Skeletal muscle satellite cell (primary cell): Measurements from ENCODE around the gene GALNT9.

Experiments used
- H3K27me3 ChIP-seq: 2 replicates; pipeline ENCODE4 v1.7.0; 2013; ENCODE audit warnings: low read length; ENCODE audit not compliant: control insufficient read depth, insufficient read depth
- H3K36me3 ChIP-seq: 2 replicates; pipeline ENCODE4 v1.7.0; 2013; ENCODE audit warnings: mild to moderate bottlenecking, control low read depth, low read length; ENCODE audit not compliant: insufficient read depth
- H3K4me1 ChIP-seq: 2 replicates; pipeline ENCODE4 v1.7.0; 2013; ENCODE audit warnings: low read length; ENCODE audit not compliant: control insufficient read depth, insufficient read depth
- H3K4me2 ChIP-seq: 2 replicates; pipeline ENCODE4 v1.7.0; 2013; ENCODE audit warnings: mild to moderate bottlenecking, low read length
- H3K4me3 ChIP-seq: 2 replicates; pipeline ENCODE4 v1.7.0; 2013; ENCODE audit warnings: low read length
- H3K9ac ChIP-seq: 2 replicates; pipeline ENCODE4 v1.7.0; 2013; ENCODE audit warnings: mild to moderate bottlenecking, low read depth, low read length, moderate library complexity
- H3K9me3 ChIP-seq: replicated peaks from 2 replicates; pipeline ENCODE4 v1.7.0; 2013; ENCODE audit warnings: mild to moderate bottlenecking, control low read depth, low read length

GALNT9 gene

GRCh38 chr12:132175496-132176384 is 153.6 kb downstream of the GALNT9 start:
- no peaks in the 10 kb centered on the region for H3K36me3 ChIP-seq
- peaks cover 83% of the 10 kb centered on the region for H3K27me3 ChIP-seq
- H3K9ac ChIP-seq, result no peak overlapping the region
- H3K4me1 ChIP-seq, result peaks cover 6% of the 10 kb centered on the region
- H3K9me3 ChIP-seq, result no peaks in the 10 kb centered on the region
- H3K4me2 ChIP-seq, result no peak overlapping the region
- no peak overlapping the region for H3K4me3 ChIP-seq

- Histone ChIP-seq H3K36me3 (no peaks in the 10 kb centered on the region), H3K9me3 (no peaks in the 10 kb centered on the region), H3K4me2 (no peak overlapping the region), H3K4me3 (no peak overlapping the region), H3K4me1 (peaks cover 13% of the 10 kb centered on the region), H3K27me3 (peaks cover 82% of the 10 kb centered on the region), H3K9ac (no peak overlapping the region)
These were observed 154.4 kb downstream of the GALNT9 start for GRCh38 chr12:132174839-132175490.

- Histone ChIP-seq H3K4me2 (no peak overlapping the region), H3K4me1 (peaks cover 17% of the 10 kb centered on the region), H3K36me3 (no peaks in the 10 kb centered on the region), H3K27me3 (peaks cover 79% of the 10 kb centered on the region), H3K4me3 (no peak overlapping the region), H3K9me3 (no peaks in the 10 kb centered on the region), H3K9ac (no peak overlapping the region)
These were observed 155.2 kb downstream of the GALNT9 start for GRCh38 chr12:132174015-132174838.

GRCh38 chr12:132173135-132174014 is 156.0 kb downstream of the GALNT9 start:
- Histone ChIP-seq H3K4me3 (no peak overlapping the region), H3K9ac (no peak overlapping the region), H3K4me2 (no peak overlapping the region), H3K9me3 (no peaks in the 10 kb centered on the region), H3K36me3 (no peaks in the 10 kb centered on the region), H3K4me1 (peaks cover 11% of the 10 kb centered on the region), H3K27me3 (peaks cover 71% of the 10 kb centered on the region)

GRCh38 chr12:132172619-132173018 is 156.8 kb downstream of the GALNT9 start:
- Histone ChIP-seq H3K27me3 (peaks cover 64% of the 10 kb centered on the region), H3K4me2 (no peak overlapping the region), H3K4me3 (no peak overlapping the region), H3K9me3 (no peaks in the 10 kb centered on the region), H3K36me3 (no peaks in the 10 kb centered on the region), H3K4me1 (peaks cover 11% of the 10 kb centered on the region), H3K9ac (no peak overlapping the region)

GRCh38 chr12:132171968-132172521 is 157.3 kb downstream of the GALNT9 start:
- Histone ChIP-seq H3K27me3 (peaks cover 64% of the 10 kb centered on the region), H3K4me2 (no peak overlapping the region), H3K9ac (no peak overlapping the region)

GRCh38 chr12:132171293-132171967 is 158.0 kb downstream of the GALNT9 start:
- Histone ChIP-seq H3K36me3 (no peaks in the 10 kb centered on the region), H3K4me1 (peaks cover 11% of the 10 kb centered on the region), H3K27me3 (peaks cover 58% of the 10 kb centered on the region), H3K4me3 (no peak overlapping the region), H3K9me3 (no peaks in the 10 kb centered on the region), H3K4me2 (no peak overlapping the region), H3K9ac (no peak overlapping the region)

More at GRCh38 chr12:132171968-132172521, 157.3 kb downstream of the GALNT9 start:
- Histone ChIP-seq H3K4me1 (peaks cover 11% of the 10 kb centered on the region), H3K36me3 (no peaks in the 10 kb centered on the region), H3K4me3 (no peak overlapping the region), H3K9me3 (no peaks in the 10 kb centered on the region)

- H3K4me3 ChIP-seq, result no peak overlapping the region
- H3K9ac ChIP-seq, result no peak overlapping the region
- H3K36me3 ChIP-seq, result no peaks in the 10 kb centered on the region
- no peaks in the 10 kb centered on the region for H3K9me3 ChIP-seq
- H3K4me2 ChIP-seq, result no peak overlapping the region
- H3K4me1 ChIP-seq, result peaks cover 11% of the 10 kb centered on the region
- peaks cover 53% of the 10 kb centered on the region for H3K27me3 ChIP-seq
These were observed 158.6 kb downstream of the GALNT9 start for GRCh38 chr12:132170637-132171292.

- Histone ChIP-seq H3K4me2 (peak overlapping the region; percentile 43), H3K4me1 (peaks cover 11% of the 10 kb centered on the region), H3K36me3 (no peaks in the 10 kb centered on the region), H3K4me3 (no peak overlapping the region), H3K9me3 (no peaks in the 10 kb centered on the region), H3K27me3 (peaks cover 50% of the 10 kb centered on the region), H3K9ac (no peak overlapping the region)
These were observed 159.2 kb downstream of the GALNT9 start for GRCh38 chr12:132170094-132170636.
